GM18520 (cell line): ENCODE data around the gene TAP2.
A peak's percentile ranks its signal among the peaks of the same experiment; 100 is the strongest.
"Not testable (repeated sequence)": the region's sequence is repeated elsewhere in the genome, so short reads cannot be mapped to it uniquely, and the experiment has no call there.

Experiments used
- ATAC-seq: cut with Tn5 transposase; IDR thresholded peaks from one replicate; pipeline ENCODE4 v1.9.1; 2021; ENCODE audit not compliant: unreplicated experiment

TAP2 gene

DNA sequence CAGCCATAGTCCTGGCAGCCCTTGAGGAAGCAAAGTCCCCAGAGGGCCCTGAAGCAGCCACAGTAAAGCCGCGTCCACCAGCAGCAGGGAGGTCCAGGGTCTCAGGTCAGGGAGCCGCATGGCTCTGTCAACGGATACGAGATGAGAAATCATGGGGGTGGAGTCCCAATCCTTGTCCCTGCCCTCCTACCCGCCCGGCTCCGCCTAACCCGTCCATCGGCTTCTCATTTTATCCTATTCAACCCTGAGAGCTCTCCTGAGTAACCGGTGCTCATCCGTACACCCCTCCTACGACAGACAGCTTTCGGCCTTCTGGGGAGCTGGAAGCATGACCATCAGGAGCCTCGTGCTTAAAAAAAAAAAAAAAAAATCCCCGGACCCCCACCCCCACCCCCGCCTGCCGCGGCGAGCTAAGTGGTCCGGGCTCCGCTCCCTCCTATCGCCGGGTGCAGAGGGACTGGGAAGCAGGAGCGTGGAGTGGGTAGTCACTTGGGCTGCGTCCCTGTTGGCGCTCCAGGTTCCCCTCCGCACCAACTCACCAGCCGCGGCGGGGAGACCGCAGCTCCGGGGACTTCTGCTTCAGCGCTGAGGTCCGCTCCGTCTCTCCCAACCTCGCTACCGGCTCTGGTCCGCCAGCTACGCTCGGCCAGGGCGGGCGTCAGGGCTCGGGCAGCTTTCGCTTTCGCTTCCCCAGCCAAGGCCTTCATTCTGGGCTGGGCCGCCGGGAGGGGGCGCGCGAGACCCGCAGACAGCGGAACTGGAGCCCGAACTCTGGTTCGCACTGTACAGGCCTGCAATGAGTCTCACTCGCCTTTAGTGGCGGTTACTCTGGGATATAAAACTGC is at the start of gene TAP2:
TAP2 (minus strand) TSS at position 626 of the 845 bp plus-strand sequence; CDS start at position 120, 506 bp downstream.
- ATAC-seq, result peak; percentile 69

DNA sequence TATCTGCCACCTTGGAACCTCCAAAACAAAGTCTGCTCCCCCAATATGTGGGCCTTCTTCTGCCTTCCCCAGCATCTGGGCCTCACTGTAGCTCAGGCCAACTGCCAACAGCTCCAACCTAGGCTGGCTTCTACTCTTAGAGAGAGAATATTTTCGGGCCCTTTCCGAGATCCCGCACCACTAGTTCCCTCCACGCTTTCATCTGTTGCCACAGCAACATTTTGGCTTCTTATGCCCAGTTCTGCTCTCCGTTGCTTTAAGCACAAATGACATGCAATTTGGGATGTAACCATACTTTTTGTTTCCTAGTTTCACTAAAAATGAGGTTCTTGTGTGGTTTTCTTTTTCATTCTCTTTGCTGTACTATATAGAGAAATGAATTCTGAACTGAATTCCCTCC is 49.1 kb upstream of the TAP2 start:
- no peak for ATAC-seq

GRCh38 chr6:32886681-32887383 is 48.3 kb upstream of the TAP2 start:
- ATAC-seq, result no peak

DNA sequence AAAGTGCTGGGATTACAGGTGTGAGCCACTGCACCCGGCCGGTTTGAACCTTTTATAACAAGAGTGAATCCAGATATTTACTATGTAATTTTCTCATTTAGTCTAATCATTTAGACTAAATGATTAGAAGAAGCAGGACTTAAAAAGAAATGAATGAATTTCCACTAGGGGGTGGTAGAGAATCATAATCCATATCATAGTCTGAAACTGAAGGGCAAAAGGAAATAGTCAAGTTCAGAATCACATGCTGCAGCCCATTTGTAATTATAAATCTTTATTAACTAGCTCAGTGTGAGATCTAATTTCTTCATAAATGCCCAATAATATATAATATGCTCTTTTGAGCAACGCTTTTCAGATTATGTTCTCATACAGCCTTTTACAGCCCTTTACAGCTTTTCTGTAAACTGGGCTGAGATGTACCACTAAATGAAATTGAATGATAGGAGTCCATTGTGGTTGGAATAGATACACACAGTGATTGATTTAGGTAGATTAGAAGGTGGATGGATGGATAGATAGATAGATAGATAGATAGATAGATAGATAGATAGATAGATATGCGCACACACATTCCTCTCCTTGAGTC is 47.3 kb upstream of the TAP2 start:
- ATAC-seq, result no peak

DNA sequence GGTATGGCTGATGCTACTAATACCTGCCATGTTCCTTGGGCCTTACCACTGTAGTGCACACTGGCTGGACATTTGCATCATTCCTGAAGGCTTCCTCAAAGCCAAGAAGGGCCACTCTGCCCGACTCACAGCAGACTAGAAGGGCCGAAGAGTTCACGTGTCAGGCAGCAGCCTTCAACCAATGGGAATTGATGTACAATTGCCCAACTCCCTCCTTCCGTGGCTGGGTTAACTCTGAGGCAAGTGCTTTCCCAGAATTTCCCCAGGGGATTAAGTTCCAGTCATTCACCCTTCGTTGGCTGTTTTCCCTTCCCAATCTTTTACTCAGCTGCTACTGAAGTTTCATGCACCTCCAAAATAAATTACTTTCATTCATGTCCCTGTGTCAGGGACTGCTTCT is 45.2 kb upstream of the TAP2 start:
- ATAC-seq, result no peak

GRCh38 chr6:32882879-32883250 is 44.3 kb upstream of the TAP2 start:
- no peak for ATAC-seq

DNA sequence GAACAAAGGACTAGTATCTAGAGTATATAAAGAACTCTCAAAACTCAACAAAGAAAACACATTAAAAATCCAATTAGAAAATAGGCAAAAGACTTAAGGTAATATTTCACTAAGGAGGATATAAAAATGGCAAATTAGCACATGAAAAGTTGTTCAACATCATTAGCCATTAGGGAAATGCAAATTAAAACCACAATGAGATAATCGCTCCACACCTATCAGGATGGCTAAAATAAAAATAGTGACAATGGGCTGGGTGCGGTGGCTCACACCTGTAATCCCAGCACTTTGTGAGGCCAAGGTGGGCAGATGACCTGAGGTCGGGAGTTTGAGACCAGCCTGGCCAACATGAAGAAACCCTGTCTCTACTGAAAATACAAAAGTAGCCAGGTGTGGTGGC is 42.4 kb upstream of the TAP2 start:
- ATAC-seq, result not testable (repeated sequence)

- no peak for ATAC-seq
These were observed 41.2 kb upstream of the TAP2 start for GRCh38 chr6:32879691-32880090.

- ATAC-seq, result no peak
These were observed 38.1 kb upstream of the TAP2 start for GRCh38 chr6:32876603-32877002.

DNA sequence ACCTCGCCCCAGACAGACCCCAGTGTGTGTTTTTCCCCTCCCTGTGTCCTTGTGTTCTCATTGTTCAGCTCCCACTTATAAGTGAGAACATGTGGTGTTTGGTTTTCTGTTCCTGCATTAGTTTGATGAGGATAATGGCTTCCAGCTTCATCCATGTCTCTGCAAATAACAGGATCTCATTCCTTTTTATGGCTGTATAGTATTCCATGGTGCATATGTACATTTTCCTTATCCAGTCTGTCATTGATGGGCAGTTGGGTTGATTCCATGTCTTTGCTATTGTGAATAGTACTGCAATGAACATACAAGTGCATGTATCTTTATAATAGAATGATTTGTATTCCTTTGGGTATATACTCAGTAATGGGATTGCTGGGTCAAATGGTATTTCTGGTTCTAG is 35.4 kb upstream of the TAP2 start:
- ATAC-seq, result not testable (repeated sequence)

GRCh38 chr6:32868257-32868788 is 29.8 kb upstream of the TAP2 start:
- no peak for ATAC-seq

- ATAC-seq, result no peak
These were observed 29.2 kb upstream of the TAP2 start for GRCh38 chr6:32867554-32868256.

DNA sequence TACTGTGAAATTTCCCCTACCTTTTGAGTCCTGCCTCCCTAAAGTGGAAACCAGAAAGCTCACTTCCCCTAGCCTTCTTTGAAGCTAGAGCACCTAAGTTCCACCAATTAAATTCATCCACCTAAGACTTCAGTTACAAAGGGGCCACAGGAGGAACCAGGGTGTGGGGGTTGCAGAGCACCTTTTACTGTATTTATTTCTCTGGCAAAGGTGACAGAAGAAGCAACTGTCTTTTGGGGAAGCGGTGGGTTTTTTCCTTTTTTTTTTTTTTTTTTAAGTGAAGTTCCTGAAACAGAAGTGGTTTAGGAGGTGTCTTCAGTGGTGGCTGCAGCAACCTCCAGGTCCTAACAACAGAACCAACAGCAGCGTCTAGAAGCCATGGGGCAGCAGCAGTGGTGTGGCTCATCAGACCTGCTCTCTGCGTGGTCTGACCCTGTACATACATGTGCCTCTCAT is 28.5 kb upstream of the TAP2 start:
- ATAC-seq, result no peak

DNA sequence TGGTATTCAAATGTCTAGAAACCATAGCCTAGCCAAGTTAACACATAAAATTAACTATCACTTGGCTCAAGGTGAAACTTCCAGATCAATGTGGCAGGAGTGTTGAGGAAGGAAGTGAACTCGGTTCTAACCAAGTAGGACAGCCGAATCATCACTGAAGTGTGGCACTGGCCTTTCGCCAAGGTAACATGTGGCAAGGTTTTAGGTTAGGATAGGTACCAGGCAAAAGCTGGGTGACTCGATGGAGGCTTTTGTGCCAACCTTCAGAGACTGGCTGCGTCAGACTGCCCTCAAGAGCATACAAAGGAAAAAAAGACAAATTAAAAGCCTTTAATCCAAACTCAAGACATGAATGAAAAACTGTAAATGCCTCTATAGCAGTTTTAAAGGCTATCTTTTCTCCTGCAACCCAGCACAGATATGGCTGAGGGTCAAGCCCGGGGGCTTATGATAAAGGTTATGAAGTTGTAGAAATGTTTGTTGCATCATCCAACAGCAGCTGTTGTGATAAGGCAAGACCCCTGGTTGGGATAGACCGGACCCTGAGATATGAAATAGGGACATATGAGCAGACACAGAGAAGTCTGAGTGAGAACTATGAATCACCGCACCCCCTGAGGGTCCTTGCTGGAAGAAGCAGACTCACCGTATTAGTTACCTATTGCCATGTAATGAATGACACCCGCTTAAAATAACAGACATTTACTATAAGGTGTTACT is 27.3 kb upstream of the TAP2 start:
- no peak for ATAC-seq

DNA sequence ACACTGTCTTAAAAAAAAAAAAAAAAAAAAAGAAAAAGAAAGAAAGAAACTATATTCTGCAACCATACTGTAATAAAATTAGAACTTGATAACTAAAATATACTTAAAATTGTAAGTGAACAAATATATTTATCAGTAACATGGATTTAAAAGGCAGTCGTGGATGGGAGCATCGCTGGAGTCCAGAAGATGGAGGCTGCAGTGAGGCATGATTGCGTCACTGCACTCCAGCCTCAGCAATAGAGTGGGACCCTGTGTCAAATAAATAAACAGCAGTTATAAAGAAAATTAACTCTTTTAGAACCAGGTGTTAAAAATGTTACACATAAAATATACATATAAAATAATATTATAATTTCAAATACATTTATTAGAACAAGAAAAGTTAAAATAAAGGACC is 24.2 kb upstream of the TAP2 start:
- no peak for ATAC-seq

- ATAC-seq, result no peak
These were observed 22.1 kb upstream of the TAP2 start for GRCh38 chr6:32860674-32861073.

GRCh38 chr6:32858194-32858593 is 19.7 kb upstream of the TAP2 start:
- no peak for ATAC-seq

- ATAC-seq, result no peak
These were observed 18.8 kb upstream of the TAP2 start for GRCh38 chr6:32857156-32857891.

DNA sequence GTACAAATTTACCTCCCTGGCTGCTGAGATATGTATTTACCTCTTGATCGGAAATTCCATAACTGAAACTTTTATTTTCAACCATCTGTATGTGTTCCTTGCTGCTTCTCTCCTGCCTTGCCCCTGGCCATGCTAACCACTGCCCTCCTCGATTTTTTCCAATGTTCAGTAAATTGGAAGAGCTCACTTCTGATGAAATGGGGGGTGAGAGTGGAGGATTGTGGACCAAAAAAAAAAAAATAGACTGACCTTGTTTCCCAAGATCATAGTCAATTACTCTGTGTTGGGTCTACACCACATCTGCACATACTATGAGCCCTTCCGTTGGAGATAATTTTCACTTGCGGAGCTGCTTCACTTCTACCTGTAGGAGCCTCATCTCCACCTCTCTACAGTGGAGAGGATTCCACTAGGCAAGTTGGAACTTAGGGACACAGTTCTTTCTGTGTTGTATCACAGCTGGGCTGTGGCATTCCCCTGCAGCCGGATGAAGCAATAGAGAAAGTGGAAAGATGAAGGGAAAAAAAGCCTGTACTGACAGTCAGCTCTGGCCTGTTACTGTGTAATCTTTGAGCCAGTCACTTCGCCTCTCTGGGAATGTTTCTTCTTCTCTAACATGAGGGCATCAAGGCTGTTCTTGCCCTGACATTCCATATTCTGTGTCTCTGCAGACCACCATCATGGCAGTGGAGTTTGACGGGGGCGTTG is 17.1 kb upstream of the TAP2 start:
- no peak for ATAC-seq
